GM21825 (cell line): Measurements from ENCODE around the gene ZNRF2.
"Not testable (repeated sequence)": the region's sequence is repeated elsewhere in the genome, so short reads cannot be mapped to it uniquely, and the experiment has no call there.

Experiments
- ATAC-seq: cut with Tn5 transposase; IDR thresholded peaks from one replicate; pipeline ENCODE4 v1.9.1; 2021; ENCODE audit warnings: mild to moderate bottlenecking, moderate library complexity; ENCODE audit not compliant: unreplicated experiment

ZNRF2 gene

DNA sequence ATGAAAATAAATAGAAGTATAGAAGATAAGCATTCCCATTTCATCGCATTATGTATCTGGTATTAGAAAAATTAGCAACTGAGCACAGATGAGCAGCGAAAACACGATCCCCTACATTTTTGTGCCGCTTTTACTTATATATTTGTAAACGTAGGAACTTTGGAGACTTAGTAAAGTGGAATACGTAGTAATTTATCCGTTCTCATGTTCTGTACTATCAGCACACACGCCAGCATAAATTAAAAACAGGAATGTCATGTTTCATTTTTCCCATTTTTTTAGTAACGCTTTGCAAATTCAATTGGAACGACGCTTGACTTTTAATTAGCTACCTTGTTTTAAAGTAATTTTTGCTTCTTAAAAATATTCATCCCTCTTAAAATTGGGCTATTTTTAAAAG, 2.4 kb downstream of the ZNRF2 start:
- no peak for ATAC-seq

DNA sequence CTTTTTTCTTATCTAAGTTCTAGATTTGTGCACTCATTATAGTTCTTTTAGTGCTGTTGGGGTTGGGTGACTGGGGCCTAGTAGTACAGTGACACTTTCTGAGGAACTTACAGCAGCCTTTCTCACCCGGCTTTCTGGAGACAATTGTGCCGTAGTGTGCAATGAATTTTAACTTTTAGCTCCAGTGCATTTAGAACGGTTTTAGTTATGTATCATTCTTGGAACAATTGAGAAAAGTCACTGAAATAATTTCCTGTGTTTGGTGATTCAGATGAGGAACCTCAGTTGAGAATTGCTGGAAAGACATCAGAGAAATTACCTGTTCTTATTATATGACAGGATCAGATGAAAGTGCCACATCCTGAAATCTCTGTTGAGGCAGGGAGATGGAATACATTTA, 3.2 kb downstream of the ZNRF2 start:
- ATAC-seq = not testable (repeated sequence)

DNA sequence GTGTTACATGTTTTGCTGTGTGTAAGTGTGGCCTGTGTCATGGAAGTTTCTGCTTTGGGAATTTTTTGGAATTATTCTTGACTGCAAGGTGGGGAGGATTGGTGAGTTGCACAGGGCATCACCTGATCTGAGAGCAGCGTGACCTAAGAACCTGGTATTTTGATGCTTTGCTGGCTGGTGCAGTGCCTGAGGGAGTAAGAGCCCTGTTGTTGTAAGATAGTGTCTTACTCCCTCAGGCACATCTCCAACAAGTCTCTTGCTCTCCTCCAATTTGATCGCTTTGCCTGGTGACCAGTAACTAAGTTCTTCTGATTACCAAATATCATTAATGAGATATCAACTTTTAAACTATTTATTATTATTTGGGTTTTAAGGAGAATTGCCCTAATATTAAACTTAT, 5.2 kb downstream of the ZNRF2 start:
- ATAC-seq = not testable (repeated sequence)

DNA sequence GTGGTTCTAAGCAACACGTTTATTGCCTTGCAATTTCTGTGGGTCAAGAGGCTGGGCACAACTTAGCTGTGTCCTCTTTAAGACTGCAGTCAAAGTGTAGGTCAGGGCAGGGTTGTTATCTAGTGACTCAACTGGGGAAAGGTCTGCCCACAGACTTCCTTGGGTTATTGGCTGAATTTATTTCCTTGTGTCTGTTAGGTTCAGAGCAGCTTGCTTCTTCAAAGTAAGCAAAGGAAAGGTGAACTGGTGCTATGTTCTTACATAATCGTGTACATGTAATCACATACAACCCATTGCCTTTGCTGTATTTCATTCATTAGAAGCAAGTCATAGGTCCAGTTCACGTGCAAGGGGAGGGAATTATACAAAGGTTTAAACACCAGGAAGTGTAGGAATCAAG, 5.9 kb downstream of the ZNRF2 start:
- ATAC-seq = not testable (repeated sequence)

DNA sequence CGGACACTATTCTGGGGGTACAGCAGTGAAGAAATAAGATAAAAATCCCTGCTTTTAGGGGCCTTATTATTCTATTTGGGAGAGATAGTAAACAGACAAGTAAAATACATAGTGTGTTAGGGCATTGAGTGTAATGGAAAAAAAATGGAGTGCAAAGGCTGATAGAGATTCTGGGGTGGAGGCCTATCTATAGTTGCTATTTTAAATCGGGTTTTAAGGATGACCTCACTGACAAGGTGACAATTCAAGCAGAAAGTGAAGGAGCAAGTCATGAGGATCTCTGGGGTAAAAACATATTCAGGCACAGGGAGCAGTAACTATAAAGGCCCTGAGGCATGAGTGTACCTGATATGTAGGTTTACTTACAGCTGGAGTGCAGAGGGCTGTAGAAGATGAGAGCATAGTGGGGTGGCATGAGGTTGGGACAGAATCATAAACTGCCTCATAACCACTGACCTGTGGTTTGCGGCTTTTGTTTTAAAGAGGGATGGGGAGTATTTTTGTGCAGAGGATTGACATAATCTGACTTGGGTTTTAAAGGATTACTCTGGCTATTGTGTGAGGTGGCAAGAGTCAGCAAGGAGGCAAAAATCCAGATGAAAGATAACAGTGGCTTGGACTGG, 8.1 kb downstream of the ZNRF2 start:
- ATAC-seq = not testable (repeated sequence)

DNA sequence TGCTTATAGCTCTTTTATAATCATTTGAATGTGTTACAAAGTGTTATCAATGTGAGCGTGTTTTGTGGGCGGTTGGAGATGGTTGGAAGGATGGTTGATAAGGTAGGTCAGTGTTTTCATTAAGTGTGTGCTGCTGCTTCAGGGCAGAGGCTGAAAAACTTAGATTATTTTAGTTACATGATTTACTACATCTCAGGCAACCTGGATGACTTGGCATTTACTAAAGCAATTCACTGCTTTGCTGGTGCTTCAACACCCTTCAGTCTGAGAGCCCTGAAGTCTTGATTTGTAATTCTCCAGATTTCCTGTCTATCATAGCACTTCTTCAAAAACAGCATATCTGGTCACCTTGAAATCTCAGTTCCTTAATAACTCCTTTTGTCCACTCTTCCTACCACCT, 11.9 kb downstream of the ZNRF2 start:
- ATAC-seq = not testable (repeated sequence)

DNA sequence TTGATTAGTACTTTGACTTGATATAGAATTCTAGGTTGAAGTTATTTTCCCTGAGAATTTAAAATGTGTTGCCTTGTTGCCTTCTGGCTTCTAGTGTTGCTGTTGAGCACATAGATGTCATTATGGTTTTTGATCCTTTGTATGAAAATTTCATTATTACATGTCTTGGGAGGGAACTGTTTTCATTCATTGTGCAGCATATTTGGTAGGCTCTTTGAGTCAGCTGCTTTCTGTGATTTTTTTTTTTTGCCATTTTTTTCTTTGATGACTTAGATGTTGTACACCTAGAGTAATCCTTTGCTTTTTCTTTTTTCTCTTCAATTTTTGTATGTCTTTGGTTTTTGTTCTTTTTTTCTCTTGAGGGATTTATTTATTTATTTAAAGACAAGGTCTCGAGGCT, 13.1 kb downstream of the ZNRF2 start:
- not testable (repeated sequence) for ATAC-seq

DNA sequence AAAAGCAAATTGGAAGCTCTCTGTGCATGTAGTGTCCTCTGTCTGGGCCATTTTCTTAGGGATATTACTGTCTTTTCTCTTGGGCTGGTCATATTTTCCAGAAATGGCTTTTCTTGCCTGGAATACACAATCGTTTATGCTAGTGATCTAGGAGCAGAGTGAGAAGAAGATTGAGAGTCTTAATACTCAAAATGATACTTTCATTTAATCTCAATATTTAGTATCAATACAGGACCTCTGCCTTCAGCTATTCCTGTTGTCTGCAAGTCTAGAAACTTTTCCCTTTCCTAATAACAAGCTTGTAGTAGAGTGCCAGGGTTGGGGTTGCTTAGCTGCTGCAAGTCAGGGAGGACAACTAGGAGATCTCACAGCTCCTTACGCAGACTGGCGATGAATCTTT, 14.0 kb downstream of the ZNRF2 start:
- ATAC-seq = not testable (repeated sequence)

DNA sequence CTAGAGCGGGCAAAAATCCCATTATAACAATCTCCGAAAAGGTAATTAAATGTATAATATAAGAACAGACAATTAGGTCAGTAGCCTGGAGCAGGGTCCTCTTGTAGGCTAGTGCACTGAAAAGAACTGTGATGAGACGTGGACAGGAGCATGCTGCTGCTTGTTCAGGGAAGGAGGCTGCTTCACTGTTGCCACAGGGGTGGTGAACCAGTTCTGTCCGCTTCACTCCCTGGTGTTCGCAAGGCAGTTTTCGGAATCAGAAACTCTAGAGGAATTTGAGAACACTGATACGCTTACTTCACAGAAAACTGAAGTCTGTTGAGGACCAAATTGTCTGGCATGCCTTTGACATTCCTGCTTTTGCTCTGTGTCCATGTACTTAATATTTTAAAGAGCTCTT, 17.4 kb downstream of the ZNRF2 start:
- no peak for ATAC-seq

DNA sequence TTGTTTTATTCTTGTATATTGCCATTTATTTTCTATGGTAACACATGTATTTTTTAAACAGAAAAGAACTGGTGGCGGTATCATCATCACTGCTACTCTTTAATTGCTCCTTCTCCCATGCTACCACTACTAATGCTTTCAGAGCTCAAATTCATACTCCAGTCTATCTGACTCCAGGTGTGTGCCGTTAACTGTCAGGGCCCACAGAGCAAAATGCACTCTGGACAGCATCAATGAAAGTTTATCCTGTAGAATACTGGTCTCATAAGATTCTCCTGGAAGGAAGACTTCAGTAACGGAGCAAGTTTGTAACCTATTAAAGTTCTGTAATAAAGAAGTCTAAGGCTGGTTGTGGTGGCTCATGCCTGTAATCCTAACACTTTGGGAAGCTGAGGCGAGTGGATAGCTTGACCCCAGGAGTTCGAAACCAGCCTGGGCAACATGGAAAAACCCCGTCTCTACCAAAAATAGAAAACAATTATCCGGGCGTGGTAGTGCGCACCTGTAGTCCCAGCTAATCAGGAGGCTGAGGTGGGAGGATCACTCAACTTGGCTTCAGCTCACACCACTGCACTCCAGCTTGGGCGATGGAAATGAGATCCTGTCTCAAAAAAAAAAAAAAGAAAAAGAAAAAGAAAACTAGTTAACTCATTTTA, 18.4 kb downstream of the ZNRF2 start:
- ATAC-seq = no peak

DNA sequence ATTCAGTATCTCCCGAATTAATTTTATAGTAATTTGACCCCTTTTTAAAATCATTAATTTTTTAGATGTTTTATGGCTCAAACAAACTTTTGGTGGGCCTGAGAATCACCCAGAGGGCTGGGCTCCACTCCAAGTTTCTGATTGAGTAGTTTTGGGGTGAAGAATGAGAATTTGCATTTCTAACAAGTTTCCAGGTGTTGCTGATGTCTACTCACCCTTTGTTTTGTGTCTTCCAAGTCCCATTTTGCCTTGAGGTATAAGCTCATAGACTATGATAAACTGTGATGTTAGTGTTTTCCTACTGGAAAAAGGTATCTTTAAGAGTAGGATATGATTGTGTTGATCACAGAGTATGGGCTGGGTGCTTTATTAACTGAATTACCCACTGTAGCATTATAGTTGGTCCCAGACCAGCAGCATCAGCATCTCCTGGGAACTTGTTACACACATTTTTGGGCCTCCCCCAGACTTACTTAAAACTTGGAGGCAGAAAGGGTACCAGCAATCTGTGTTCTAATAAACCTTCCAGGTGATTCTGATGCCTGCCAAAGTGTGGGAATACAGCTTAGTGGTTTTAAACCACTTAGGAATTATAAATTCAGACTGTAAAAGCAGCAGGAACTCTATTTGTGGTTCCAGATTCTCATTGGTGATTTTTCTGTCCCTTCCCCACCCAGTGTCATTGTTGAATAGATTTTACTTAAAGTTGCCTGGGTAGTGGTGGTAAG, 19.1 kb downstream of the ZNRF2 start:
- ATAC-seq = peak; percentile 47

DNA sequence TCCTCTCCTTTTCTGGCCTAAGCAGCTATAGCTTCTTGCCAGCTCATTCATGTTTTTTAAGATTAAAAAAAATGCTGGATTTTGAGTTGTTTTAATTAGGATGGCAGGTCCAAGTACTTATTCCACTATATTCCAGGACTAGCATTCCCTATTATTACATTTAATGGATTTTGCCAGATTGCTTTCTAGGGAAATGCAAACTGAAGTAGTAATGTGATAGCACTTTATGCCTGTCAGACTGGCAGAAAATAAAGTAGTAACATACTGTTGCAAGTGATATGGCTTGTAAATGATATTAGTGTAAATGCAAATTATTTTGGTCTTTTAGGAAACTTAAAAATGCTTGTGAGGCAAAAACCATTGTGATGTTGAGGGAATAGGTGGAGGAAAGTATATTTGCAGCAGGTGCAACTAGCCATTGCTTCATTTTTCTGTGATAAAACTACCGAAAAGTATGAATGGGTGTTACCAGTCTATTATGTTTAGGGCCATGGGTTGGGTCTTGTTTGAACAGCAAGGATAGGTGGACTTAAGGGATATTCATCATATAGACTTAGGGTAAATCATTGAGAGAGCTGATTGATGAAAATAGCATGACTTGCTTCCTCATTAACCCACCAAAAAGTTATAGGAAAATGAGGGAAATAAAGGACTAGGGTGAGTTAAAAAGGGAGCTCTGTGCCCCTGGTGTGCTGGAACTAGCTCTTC, 19.9 kb downstream of the ZNRF2 start:
- ATAC-seq = no peak

DNA sequence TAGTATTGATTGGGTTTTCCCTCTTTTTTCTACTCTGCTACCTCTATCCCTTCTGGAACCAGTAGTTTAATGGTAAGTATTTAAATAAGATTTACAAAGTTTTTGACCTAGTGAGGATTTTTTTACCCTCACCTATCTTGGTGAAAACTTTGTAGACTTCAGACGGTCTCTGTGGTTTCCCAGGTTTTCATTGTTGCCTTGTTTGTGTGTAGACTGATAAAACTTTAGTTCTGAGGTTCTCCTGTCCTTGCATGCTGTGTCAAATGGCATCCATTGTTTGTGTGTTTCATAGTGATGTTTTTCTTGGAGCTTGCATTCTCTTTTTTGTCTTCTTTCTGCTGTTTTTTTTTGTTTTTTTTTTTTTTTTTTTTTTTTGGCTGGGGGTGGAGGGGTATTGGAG, 22.6 kb downstream of the ZNRF2 start:
- ATAC-seq = no peak

DNA sequence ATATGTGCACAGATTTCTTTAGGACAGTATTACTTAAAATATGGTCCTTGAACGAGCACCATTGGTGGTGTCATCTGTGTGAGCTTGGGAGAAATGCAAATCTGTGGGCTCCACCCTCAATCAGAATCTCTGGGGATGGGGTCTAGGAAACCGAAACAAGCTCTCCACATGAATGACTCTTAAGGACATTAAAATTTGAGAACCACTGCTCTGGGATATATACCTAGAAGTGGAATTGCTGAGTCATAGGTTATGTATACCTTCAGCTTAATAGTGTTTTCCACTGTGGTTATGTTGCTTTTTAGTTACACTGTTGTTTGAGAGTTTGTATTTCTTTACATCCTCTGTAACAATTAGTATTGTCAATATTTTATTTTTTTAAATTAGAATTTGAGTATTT, 24.0 kb downstream of the ZNRF2 start:
- no peak for ATAC-seq

DNA sequence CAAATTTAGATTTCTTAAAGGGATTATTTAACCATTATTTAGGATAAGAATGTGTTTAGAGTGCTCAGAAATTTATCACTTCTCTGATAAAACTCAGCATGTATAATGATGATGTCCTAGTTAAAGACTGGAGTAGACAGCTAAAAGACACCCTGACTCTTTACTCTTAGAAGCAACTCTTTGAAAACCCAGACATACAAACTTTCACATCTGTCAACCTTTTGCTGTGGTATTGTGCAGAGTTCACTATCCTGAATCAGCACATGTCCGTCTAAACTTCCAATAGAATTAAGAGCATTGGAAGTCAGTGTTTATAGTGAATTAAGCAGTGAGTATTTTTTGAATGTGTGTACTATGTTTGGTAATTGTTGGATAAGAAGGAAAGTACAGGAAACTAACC, 24.9 kb downstream of the ZNRF2 start:
- ATAC-seq = no peak

DNA sequence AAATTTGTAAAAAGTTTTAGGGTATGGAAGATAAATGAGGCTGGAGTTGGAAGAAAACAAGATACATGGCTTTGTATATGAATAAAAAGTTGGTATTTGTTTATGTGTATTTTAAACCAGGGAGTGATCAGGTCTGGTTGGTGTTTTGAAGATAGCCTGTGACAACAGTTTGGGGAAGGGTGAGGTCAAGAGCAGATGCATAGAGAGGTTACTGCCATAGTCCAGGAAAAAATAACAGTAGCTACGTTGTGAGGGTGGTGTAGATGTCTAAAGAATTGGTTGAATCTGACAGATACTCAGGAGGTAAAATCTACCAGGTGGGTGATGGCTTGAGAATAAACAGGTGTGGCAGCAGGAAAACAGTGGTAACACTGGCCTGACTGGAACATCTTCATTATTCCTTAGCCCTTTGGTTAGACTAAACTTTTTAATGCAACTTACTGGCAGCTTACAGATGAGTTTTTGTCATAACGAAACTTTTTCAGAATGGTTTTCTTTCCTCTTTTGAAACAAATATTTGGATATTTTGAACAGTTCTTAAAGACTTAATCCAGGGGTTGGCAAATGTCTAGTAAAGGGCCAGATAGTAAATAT, 25.5 kb downstream of the ZNRF2 start:
- no peak for ATAC-seq

DNA sequence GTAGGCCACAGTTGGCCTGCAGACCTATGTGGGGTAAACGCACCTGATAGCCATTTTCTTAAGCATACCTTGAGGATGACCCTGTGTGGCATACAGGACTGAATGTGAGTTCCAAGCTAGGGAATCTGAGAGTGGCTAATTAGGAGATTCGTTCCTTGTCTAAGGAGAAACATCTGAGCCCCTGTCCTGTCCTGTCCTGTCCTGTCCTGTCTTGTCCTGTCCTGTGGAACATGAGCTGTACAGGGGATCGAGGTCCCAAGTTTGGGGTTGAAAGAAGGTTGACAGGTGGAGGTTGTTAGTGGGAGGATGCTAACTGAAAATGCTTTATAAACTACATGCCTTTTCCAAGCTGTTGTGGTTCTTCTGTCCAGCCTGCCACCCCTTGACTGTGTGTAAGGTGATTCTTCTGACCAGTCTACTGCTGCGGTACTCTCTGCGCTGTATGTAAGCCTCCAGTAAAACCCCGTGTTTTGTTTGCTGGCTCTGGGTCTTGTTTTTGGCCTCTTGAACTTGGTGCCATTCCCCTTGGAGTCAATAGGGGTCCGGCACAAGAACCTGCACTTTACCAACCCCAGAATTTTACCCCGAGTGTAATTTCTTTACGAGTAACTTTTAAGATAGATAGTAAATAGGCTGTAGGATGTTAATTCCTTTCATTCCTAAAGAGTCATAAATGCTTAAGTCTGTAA, 26.4 kb downstream of the ZNRF2 start:
- ATAC-seq = no peak

DNA sequence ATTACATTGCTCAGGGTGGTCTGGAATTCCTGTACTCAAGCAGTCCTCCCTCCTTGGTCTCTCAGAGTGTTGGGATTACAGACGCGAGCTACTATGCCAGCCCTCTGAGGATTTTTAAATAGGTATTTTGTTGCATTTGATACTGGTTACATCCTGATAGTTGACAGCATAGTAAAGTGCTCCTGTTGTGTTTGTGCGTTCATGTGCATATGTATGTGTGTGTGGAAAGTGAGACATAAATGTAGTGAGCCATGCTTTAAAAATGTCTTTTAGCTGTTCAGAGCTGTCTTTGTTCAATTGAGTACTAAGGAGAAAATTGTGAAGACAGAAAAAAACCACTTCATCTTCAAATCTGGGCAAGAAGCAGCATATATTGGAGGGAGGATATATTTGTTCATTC, 27.8 kb downstream of the ZNRF2 start:
- ATAC-seq = no peak

DNA sequence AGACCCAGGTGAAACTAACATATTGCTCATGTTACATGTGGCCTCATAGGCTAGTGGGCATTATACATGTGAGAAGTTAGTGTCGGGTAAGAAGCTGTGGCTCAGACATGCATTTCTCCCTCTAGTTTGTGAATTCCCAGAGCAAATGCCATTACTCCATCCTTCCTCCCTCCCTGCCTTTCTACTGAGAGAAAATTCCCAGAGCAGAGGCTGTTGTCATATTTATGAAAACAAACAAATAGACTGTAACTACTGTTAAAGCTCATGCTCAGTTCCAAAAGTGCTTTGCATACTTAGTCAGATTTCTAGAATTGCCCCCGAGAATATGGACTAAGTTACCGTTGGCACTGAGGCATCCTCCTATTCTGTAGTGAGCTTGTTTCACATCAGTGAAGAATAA, 29.0 kb downstream of the ZNRF2 start:
- no peak for ATAC-seq

DNA sequence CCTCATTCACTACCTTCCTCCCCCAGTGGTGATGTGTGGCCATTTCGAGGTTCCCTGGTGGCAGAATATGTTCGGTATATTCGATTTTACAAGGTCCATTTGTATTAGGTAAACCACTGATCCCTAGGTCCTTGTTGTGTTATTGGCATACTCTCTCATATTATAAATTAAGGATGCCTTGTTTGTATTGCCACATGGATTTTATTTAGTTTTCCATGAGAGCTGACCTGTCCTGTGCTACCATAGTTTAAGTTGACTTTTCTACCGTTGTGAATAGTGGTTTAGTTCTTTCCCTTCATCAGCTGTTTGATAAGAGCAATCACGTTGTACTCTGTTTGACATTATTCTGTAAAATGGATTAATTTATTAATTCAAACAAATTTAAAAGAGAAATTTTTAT, 29.4 kb downstream of the ZNRF2 start:
- no peak for ATAC-seq

DNA sequence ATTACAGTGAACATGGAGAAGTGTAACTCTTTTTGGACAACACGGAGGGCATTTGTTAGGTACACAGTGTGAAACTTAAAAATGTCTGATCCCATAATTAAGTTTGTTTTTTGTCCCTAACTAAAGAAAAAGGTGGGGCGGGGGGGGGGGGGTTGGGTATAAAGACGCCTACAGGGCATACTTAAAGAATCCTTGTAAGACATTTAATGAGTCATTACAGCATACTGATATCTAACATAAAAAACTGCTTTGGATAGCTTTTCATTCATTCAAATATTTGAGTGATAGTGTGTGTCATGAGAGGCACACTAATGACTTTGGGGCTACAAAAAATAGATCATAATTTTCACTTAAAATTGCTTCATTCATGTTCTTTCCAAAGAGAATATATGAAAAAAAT, 31.2 kb downstream of the ZNRF2 start:
- ATAC-seq = no peak
